CD4-positive, alpha-beta T cell treated with Interleukin-6 for 4 hours (primary cell): Measurements from ENCODE around the gene TENM3.

ENCODE experiments used
- DNase-seq: peaks from one replicate; pipeline ENCODE4 v3.0.0-alpha.2; 2020; ENCODE audit warnings: mixed read lengths

TENM3 gene

DNA sequence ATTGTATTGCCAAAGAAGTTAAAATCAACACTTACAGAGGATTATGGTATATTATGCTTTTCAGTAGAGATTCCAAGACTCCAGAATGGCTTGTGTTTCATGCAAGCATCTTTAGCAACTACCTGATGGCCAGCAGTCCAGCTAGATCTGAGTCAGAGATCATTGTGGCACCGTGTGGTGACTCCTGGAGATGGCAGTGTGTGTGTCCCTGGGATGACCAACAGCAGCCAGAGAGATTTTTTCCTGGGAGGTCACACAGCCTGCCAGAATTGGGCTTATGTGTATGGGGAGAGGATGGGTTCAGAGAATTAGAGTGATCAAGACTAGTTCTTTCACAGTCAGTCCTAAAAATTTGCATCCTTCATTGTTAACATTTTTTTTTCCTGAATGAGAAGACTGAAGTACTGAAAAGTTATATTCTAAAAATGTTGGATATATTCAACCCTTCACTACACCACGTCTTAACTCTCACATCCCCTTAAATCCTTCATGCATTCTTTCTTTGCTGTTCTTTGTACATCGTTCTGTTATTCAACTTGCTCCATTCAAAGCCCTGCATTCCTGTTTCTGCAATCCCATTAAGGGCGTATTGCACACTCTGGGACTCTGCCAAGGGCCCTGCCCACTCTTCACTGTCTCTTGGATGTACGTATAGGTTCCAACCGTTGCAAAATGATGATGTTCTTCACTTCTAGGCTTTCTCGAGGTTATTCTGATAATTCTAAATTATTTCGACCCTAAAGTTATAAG, 12.4 kb downstream of the TENM3 start:
- DNase-seq, result no peak

GRCh38 chr4:182257016-182257415, 13.8 kb downstream of the TENM3 start:
- DNase-seq, result no peak

DNA sequence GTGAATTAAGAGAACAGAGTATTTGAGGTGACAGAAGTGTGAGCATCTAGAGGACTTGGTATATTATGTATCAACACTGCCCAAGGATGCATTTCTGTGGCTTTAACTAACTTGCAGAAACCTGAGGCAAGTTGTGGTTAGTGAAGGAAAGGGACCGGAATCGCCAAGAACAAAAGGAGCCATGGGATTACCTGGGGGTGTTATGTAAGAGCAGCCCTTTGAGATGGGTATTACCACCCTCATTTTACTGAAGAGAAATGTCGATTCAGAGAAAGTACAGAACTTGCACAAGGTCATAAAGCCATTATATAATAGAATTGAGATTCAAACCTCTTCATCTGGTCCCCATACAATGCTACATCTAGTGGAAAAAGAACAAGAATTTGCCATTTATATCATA, 14.3 kb downstream of the TENM3 start:
- no peak for DNase-seq

DNA sequence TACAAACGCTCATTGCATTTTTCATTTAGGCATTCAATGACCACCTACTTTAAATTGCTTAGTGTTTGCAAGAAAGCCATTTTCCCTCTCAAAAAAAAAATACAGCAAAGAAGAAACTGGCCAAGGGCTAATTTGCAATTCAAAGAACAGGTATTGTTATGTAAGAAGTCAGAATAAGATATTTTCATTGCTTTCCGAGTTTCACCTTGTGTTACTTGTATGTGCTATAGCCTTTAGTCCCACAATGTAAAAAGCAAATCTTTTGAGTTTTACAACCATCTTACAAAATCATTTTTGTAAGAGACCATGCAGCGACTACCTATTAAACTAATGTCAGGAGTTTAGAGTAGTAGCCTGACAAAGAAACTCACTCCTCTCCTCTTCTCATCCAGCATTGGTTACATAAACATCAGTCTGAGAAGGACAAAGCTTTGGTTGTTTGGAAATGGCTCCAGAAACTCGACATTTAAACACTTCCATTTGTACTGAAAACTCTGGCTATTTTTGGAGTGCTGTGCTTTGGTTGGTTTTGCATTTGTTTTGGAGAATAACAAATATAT, 15.3 kb downstream of the TENM3 start:
- no peak for DNase-seq

- DNase-seq, result no peak
Observed at GRCh38 chr4:182261651-182262223, 18.5 kb downstream of the TENM3 start.

DNA sequence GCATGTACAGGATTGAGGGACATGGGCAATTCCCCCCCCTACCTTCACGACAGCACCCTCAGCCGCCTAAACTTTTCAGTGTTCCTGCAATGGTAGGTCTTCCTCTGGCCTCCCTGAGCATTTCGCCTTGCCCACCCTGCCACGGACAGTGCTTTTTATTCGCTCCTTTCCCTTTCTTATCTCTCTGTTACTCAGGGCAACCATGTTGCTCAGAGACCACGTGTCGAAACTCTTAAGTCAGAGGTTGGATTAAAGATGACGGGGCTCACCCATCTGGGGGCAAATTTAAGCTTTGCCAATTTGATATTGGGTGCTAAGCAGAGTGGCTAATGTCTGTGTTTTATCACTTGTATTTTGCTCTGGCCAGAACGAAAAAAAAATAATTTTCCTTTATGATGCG, 20.4 kb downstream of the TENM3 start:
- DNase-seq, result no peak

DNA sequence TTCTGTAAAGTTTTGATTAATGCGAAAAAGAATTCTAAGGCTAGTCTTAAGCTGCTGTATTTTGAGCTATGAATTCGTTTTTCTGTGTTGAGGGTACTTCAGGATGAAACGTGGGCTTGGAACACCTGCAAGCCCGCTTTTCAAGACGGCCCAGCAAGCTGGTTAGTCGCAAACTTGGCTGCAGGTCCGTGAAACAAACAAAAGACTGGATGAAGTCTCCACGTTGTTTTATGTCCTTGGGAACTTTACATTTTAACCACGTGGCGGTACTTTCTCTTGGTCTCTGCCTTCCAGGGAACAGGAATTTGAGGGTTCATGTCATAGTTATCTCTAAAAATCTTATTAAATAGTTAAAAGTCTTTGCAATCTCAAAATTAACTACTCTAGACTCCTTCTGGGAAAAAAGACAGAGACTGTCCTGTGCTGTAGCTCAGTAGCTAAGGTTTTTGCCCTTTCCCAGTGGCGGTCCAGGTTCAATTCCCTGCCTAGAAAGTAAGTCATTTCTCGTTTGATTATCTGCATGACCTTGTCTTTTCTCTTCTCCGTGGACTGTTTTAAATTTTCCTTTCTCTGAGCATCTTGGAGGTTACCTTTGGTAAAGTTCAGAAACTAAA, 21.0 kb downstream of the TENM3 start:
- no peak for DNase-seq

DNA sequence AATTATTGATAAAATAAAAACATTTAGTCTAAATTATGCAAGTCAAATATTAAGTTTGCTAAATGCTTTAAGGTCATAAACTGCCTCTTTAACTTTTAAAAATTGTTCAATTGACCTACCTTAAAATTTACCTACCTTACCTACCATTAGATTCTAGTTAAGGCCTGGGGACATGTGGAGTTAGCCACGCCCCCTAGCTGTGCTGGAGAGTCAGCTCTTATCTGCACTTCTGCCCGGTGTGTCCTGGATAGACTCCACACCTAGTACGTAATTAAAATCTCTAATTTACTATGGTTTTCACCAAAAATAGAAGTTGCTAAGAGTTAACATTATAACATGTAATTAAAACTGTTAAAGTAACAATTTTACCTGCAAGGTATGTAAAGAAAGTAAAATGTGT, 22.7 kb downstream of the TENM3 start:
- DNase-seq, result no peak

DNA sequence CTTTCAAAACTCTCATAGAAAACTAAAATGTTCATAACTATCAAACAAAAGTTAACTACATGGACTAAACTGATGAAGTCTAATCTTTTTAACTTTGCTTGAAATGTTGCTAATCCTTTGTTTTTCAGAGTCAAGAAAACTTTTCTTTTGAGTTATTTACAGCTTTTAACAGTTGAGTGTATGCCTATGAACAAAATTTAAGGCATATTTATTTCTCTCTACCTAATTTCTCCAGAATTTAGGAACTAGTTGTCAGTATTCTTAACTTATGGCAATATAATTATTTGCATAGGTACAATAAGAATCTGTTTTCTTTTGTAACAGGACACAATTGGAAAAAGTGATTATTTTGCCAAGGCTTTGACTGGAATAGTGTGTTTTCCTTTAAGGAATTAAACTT, 23.8 kb downstream of the TENM3 start:
- DNase-seq, result no peak

GRCh38 chr4:182268966-182269365, 25.8 kb downstream of the TENM3 start:
- no peak for DNase-seq

- no peak for DNase-seq
Observed at GRCh38 chr4:182271731-182272130, 28.5 kb downstream of the TENM3 start.

GRCh38 chr4:182272151-182272550, 28.9 kb downstream of the TENM3 start:
- DNase-seq, result no peak

- DNase-seq, result no peak
Observed at GRCh38 chr4:182273191-182273935, 30.2 kb downstream of the TENM3 start.

DNA sequence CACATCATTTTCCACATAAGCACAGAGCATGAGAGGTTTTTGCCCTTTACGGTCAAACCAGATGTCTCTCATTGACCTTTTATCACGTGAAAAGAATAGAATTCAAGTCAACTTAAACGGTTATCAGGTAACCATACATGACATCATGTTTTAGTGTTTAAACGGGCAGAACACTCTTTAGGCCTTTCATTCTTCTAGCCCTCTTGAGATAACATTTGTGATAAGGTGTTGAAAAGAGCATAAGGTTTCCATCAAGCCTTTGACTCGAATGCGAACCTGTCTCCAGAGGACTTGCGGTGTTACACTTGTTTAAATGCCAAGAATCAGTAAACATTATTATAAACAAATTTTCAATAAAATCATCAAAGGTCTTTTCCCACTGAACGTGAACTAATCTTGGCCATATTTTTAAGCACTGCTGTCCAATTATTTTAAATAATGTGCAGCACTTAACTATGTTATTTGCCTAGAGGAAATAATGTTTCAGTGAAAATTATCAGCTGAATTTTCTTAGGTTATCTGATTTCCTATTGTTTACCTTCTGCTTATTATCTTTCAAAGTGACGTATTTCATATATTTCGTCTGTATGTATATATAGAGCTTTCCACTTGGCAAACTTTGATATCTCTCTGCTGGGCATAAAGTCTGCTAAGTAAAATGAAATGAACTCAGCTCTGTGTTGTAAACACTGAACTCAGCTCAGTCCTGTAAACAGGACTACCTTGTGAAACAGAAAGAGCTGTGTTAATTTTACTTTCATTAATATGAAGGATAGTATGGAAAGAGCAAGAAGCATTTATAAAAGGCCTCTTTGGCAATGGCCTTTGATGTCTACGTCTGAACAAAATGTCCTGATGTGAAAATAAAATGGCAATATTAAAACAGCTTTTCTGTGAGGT, 33.3 kb downstream of the TENM3 start:
- no peak for DNase-seq

- DNase-seq, result no peak
Observed at GRCh38 chr4:182277377-182277776, 34.2 kb downstream of the TENM3 start.

GRCh38 chr4:182278729-182279128, 35.5 kb downstream of the TENM3 start:
- DNase-seq, result no peak

DNA sequence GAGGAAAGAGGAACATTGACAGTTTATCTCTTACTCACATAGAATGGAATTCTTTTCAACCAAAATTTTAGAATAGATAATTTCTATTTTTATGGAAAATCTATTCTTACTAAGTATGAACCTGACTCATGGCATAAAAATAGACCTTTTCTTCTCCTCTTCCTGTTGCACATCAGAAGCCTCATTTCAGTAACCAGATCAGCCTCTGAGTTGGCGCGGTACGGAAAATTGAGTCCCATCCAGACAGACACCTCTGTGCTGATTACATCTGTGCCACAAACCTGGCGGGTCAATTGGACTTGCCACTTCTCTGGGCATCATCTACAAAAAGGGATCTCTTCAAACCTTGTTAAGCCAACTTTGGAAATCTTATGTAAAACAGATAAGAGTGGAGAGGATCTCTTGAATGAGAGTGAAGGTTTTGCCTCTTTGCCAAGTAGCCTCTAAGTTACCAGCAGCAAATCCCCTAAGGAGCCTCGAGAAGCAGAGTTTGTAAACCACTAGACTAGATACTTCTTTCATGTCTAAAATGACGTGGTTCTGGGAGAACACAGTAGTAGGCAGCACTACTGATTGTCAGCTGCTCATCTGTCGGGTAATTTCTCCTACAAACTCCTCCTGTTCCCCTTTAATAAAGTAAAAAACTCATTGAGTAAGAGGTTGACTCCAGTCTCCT, 37.4 kb downstream of the TENM3 start:
- DNase-seq, result no peak

DNA sequence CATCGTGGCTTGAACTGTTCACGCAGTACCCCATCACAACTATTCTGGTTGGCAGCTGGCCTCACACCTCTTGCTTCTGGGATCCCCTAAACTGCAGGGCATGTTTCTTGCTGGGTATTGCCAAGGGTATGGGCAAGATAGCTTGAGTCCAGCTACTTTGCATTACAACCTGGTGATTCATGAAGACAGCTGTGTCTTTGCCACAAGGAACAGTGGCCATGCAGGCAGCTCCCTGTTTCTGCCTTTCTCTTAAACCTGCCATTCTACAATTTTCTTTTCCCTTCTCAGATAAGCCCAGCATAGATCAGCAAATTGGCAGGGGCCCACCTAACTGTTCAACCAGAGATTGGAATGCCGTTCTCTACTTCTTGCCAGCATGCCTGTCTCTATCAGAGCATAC, 42.8 kb downstream of the TENM3 start:
- no peak for DNase-seq

DNA sequence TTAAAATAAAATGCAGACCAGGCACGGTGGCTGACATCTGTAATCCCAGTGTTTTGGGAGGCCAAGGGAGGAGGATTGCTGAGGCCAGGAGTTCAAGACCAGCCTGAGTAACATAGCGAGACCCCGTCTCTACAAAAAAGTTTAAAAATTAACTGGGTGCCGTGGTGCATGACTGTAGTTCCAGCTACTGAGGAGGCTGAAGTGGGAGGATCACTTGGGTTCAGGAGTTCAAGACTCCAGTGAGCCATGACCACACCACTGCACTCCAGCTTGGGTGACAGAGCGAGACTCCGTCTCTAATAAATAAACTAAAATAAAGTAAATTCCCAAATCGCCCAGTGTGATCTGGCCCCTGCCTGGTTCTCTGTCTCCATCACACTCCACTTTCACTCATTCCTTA, 43.7 kb downstream of the TENM3 start:
- DNase-seq, result no peak

GRCh38 chr4:182288534-182288933, 45.3 kb downstream of the TENM3 start:
- no peak for DNase-seq

- no peak for DNase-seq
Observed at GRCh38 chr4:182289809-182290208, 46.6 kb downstream of the TENM3 start.

- no peak for DNase-seq
Observed at GRCh38 chr4:182291175-182291574, 48.0 kb downstream of the TENM3 start.
